NCI-H774 (cell line): ENCODE results near the gene RGS6.

Experiments used
- DNase-seq: peaks from one replicate; lab custom pipeline; 2025; lab: John Stamatoyannopoulos, UW

Gene RGS6

GRCh38 chr14:72588521-72588920, 656.3 kb downstream of the RGS6 start:
- no peak for DNase-seq

GRCh38 chr14:72589652-72590051, 657.4 kb downstream of the RGS6 start:
- no peak for DNase-seq

GRCh38 chr14:72590577-72590976, 658.3 kb downstream of the RGS6 start:
- DNase-seq = no peak

- DNase-seq = no peak
These were observed 659.2 kb downstream of the RGS6 start for GRCh38 chr14:72591391-72591790.

- DNase-seq = no peak
These were observed 662.1 kb downstream of the RGS6 start for GRCh38 chr14:72594099-72594901.

- DNase-seq = no peak
These were observed 663.1 kb downstream of the RGS6 start for GRCh38 chr14:72595152-72595862.

- DNase-seq = no peak
These were observed 665.3 kb downstream of the RGS6 start for GRCh38 chr14:72597252-72598233.

- DNase-seq = no peak
These were observed 666.1 kb downstream of the RGS6 start for GRCh38 chr14:72598306-72598705.

- no peak for DNase-seq
These were observed 667.6 kb downstream of the RGS6 start for GRCh38 chr14:72599579-72600470.

- DNase-seq = no peak
These were observed 668.5 kb downstream of the RGS6 start for GRCh38 chr14:72600551-72601330.

GRCh38 chr14:72603639-72604038, 671.4 kb downstream of the RGS6 start:
- DNase-seq = no peak

- DNase-seq = no peak
These were observed 671.9 kb downstream of the RGS6 start for GRCh38 chr14:72604133-72604532.

- DNase-seq = no peak
These were observed 673.1 kb downstream of the RGS6 start for GRCh38 chr14:72605096-72605920.

- no peak for DNase-seq
These were observed 673.6 kb downstream of the RGS6 start for GRCh38 chr14:72605921-72606220.

- DNase-seq = no peak
These were observed 674.6 kb downstream of the RGS6 start for GRCh38 chr14:72606879-72607278.

GRCh38 chr14:72607386-72608130, 675.3 kb downstream of the RGS6 start:
- DNase-seq = no peak

GRCh38 chr14:72608391-72609204, 676.4 kb downstream of the RGS6 start:
- no peak for DNase-seq
